Body of pancreas (tissue), 4 donors: Measurements from ENCODE around the gene B3GNT9. TPM values are rescaled to one million over a fixed set of nuclear protein-coding genes. Genes with fewer than 3 reads are reported as not detected.

Source experiments
- ATAC-seq: fragments of 150-250 bp; one replicate; pipeline ENCODE4 v1.9.1; 2016
- DNase-seq, 4 donors: peaks; one replicate each; pipeline ENCODE4 v3.0.0-alpha.2; 2019
- H3K27ac ChIP-seq, 4 donors: fragments of 200-600 bp; sonication (generic); 1 replicate in 3 of 4; 2 replicates in 1 of 4; pipeline versions ENCODE4 v1.5.1 to v1.6.1; 2016 to 2019; ENCODE audit warnings: mild to moderate bottlenecking in 1 of 4, mixed read lengths in 1 of 4, moderate library complexity in 1 of 4
- H3K27me3 ChIP-seq, 2 donors: fragments of 200-600 bp; sonication (generic); one replicate each; pipeline ENCODE4 v1.6.0; 2016; ENCODE audit warnings: mild to moderate bottlenecking in 1 of 2
- H3K36me3 ChIP-seq, 2 donors: fragments of 200-600 bp; sonication (generic); replicated peaks in 1 of 2; 2 replicates each; pipeline ENCODE4 v1.5.1; 2016; ENCODE audit warnings: low read depth in 2 of 2; ENCODE audit not compliant: insufficient read depth in 1 of 2
- H3K4me1 ChIP-seq: fragments of 200-600 bp; sonication (generic); one replicate; pipeline ENCODE4 v1.6.0; 2016
- H3K4me3 ChIP-seq, 2 donors: fragments of 200-600 bp; sonication (generic); 1 replicate in 1 of 2; 2 replicates in 1 of 2; pipeline ENCODE4 v1.5.1; 2016 to 2019
- H3K9me3 ChIP-seq, 3 donors: fragments of 200-600 bp; sonication (generic); 1 replicate in 2 of 3; 2 replicates in 1 of 3; pipeline ENCODE4 v1.5.1; 2016
- POLR2A ChIP-seq, 3 donors: fragments of 450-650 bp; IDR thresholded peaks; one replicate each; pipeline ENCODE4 v1.6.1; 2016; ENCODE audit warnings: antibody characterized with exemption in 3 of 3, mild to moderate bottlenecking in 2 of 3
- WGBS, 2 donors: methylation state at CpG; one replicate each; pipeline ENCODE4 v1.1.5; 2017; 5-methylcytosine and 5-hydroxymethylcytosine counted together
- intact Hi-C: fragments of 100-400 bp; cut with DNase I; formaldehyde crosslinking; loops from one replicate; pipeline ENCODE4 v1.15.1; 2023
- total RNA-seq, 2 donors: library from RNA; depleted of rRNA; stranded (reverse); fragments of >200 nt; gene quantifications; one replicate each; pipeline ENCODE4 v1.1.0, GENCODE V29; 2016
- TF ChIP-seq, protein P1 (sequence below), 7 experiments: fragments of 450-650 bp in 4 of 7; fragments of 200-600 bp in 3 of 7; sonication (generic) in 3 of 7; IDR thresholded peaks; one replicate each; pipeline ENCODE4 v1.5.1; 2016 to 2019; ENCODE audit warnings: antibody characterized with exemption in 7 of 7

The B3GNT9 gene
- total RNA-seq, 2 donors from 2014 or later: 8.3 to 9.9 TPM

DNA sequence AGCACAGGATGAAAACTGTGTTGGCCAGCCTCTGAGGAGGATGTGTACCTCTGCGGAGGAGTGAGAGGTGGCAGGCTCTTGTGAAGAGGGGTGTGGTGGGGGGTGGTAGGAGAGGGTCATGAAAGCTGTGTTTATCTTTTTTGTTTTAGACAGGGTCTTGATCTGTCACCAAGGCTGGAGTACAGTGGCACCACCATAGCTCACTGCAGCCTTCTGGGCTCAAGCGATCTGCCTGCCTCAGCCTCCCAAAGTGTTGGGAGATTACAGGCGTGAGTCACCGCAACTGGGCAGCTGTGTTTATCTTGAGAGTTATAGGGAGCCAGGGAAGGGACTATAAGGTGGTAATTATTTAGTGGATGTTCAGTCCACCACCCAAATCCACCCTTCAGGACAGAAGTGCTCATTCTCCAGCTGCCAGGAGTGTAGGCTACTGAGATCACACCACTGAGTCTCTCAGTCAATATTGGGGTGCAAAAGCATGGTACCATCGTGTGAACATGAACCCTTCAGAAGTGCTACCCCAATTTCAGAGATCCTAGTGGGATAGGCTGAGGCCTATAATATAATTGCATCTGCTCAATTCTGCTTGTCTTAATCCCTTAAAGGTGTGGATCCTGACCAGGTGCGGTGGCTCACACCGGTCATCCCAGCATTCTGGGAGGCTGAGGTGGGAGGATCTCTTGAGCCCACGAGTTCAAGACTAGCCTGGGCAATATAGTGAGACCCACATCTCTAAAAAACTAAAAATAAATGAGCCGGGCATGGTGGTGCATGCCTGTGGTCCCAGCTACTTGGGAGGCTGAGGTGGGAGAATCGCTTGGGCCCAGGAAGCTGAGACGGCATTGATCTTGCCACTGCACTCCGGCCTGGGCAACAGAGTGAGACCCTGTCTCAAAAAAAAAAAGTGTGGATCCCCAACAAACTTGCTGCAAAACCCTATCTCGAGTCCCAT, 39.9 kb upstream of the B3GNT9 start:
- 62 to 66% methylated on average over 13 of the region's 13 CpGs for WGBS, 2 donors
- Histone ChIP-seq H3K9me3 (no peaks in the 10 kb centered on the region), H3K27ac (no peak overlapping the region), H3K36me3 (peaks cover 6% of the 10 kb centered on the region in 2 donors), H3K27me3 (no peaks in the 10 kb centered on the region), H3K4me1 (peaks cover 28% of the 10 kb centered on the region), H3K4me3 (no peak overlapping the region)
- DNase-seq: no peak
- intact Hi-C loops: no loop called here
- TF ChIP-seq POLR2A (IDR thresholded peaks at IDR 0.05): no peak
- TF ChIP-seq, protein P1, sequence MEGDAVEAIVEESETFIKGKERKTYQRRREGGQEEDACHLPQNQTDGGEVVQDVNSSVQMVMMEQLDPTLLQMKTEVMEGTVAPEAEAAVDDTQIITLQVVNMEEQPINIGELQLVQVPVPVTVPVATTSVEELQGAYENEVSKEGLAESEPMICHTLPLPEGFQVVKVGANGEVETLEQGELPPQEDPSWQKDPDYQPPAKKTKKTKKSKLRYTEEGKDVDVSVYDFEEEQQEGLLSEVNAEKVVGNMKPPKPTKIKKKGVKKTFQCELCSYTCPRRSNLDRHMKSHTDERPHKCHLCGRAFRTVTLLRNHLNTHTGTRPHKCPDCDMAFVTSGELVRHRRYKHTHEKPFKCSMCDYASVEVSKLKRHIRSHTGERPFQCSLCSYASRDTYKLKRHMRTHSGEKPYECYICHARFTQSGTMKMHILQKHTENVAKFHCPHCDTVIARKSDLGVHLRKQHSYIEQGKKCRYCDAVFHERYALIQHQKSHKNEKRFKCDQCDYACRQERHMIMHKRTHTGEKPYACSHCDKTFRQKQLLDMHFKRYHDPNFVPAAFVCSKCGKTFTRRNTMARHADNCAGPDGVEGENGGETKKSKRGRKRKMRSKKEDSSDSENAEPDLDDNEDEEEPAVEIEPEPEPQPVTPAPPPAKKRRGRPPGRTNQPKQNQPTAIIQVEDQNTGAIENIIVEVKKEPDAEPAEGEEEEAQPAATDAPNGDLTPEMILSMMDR (IDR thresholded peaks at IDR 0.05): no peak
- no peak for ATAC-seq

DNA sequence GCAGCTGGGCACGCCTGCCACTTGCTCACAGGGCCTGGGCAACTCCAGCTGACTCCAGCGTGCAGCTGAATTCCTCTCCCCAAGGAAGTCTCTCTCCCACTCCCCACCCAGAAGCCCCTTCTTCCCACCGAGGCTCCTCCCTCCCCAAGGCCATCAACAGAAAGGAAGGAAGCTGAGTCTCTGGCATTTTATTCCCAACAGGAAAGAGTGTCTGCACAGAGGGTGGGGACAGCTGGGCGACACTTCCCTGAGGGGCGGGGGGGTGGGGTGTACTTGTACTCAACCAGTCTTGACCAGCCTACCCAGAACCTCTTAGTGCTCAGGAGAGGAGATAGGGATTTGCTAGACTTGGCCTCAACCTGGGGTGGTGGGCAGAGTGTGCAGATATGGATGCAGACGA, 39.2 kb upstream of the B3GNT9 start, which contains the start of gene EXOC3L1:
EXOC3L1 (minus strand) TSS at position 96 of the 400 bp plus-strand sequence. CDS start 460 bp downstream, outside the sequence.
- Histone ChIP-seq H3K4me3 (no peak within 1 kb of the TSS), H3K36me3 (peaks cover 0 to 3% of the 10 kb centered on the region in 2 donors), H3K9me3 (no peaks in the 10 kb centered on the region), H3K4me1 (peaks cover 35% of the 10 kb centered on the region), H3K27me3 (no peaks in the 10 kb centered on the region), H3K27ac (no peak within 1 kb of the TSS)
- TF ChIP-seq, protein P1 (IDR thresholded peaks at IDR 0.05): no peak
- no peak for TF ChIP-seq POLR2A (IDR thresholded peaks at IDR 0.05)
- WGBS, 2 donors: 45 to 57% methylated on average over 6 of the region's 6 CpGs
- DNase-seq (no peak), ATAC-seq (no peak)
- intact Hi-C loops: no loop called here

DNA sequence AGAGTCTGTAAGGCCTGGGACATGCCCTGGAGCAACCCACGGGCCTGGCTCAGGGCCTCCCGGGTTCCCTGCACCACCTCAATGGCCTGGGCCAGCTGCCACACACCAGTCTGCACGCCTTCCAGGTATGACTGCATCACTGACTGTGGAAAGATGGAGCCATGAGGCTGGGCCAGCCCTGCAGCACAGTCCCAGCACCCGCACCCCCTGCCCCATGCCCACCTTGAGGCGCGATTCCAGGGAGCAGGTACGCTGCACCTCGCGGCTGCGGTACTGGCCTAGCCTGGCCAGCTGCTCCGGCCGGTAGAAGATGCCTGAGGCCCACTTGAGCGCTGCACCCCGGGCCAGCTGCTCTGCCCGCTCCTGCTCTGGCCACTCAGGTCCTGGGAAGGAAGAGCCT, 38.0 kb upstream of the B3GNT9 start:
- intact Hi-C loops: loop anchor here (10.0 kb wide), 1 partner anchor 214 kb away; no protein-coding TSS in a partner anchor
- 80 to 84% methylated on average over 4 to 15 of the region's 15 CpGs for WGBS, 2 donors
- no peak for ATAC-seq
- TF ChIP-seq, protein P1 (IDR thresholded peaks at IDR 0.05): no peak
- TF ChIP-seq POLR2A (IDR thresholded peaks at IDR 0.05): no peak
- peaks cover 41% of the 10 kb centered on the region for H3K4me1 ChIP-seq
- H3K9me3 ChIP-seq: no peaks in the 10 kb centered on the region
- H3K27me3 ChIP-seq: no peaks in the 10 kb centered on the region
- H3K36me3 ChIP-seq: no peaks in the 10 kb centered on the region
- DNase-seq: no peak
- H3K4me3 ChIP-seq: no peak overlapping the region
- H3K27ac ChIP-seq: no peak overlapping the region

DNA sequence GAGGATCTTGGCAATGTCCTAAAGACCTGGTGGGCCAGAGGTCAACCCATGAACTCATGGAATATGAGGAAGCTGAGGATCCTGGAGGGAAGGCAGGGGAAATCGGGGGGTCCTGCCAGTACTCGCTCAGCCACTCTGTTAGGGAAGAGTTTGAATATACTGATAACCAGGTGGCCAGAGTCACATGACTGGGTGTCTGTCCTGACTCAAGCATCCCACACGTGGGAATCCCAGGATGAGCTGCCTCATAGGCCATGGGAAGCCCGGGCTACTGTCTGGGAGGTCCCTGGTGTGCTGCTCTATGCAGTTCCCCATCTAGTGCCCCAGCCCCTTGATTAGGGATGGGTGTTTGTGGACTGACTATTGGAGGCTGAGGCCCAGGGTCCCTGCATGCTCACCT, 37.5 kb upstream of the B3GNT9 start:
- H3K9me3 ChIP-seq: no peaks in the 10 kb centered on the region
- H3K27ac ChIP-seq: no peak overlapping the region
- TF ChIP-seq, protein P1 (IDR thresholded peaks at IDR 0.05): no peak
- ATAC-seq: no peak
- no peaks in the 10 kb centered on the region for H3K27me3 ChIP-seq
- H3K36me3 ChIP-seq: no peaks in the 10 kb centered on the region
- WGBS, 2 donors: 71 to 72% methylated on average over 3 to 4 of the region's 4 CpGs
- peaks cover 37% of the 10 kb centered on the region for H3K4me1 ChIP-seq
- intact Hi-C loops: loop anchor here (10.0 kb wide), 1 partner anchor 214 kb away; no protein-coding TSS in a partner anchor
- DNase-seq: no peak
- no peak overlapping the region for H3K4me3 ChIP-seq
